Endodermal cell (in vitro differentiated cells): Measurements from ENCODE around the gene ANO1. TPM values are rescaled to one million over a fixed set of nuclear protein-coding genes. Genes with fewer than 3 reads are reported as not detected.

Experiments
- DNase-seq: peaks from one replicate; pipeline ENCODE4 v3.0.0-alpha.2; 2017
- H3K27ac ChIP-seq: 2 replicates; pipeline ENCODE4 v1.5.1; 2013; ENCODE audit warnings: mild to moderate bottlenecking, low read depth, low read length, moderate library complexity
- H3K27me3 ChIP-seq: 2 replicates; pipeline ENCODE4 v1.6.1; 2013; ENCODE audit warnings: mild to moderate bottlenecking, low read length, moderate library complexity; ENCODE audit not compliant: insufficient read depth, control insufficient read depth, poor library complexity, severe bottlenecking
- H3K36me3 ChIP-seq: 2 replicates; pipeline ENCODE4 v1.7.0; 2013; ENCODE audit warnings: mild to moderate bottlenecking, low read length, moderate library complexity; ENCODE audit not compliant: control insufficient read depth, insufficient read depth
- H3K4me1 ChIP-seq: one replicate; pipeline ENCODE4 v1.7.0; 2013; ENCODE audit warnings: low read length; ENCODE audit not compliant: control insufficient read depth, insufficient read depth
- H3K4me3 ChIP-seq: 2 replicates; pipeline ENCODE4 v1.5.1; 2013; ENCODE audit warnings: mild to moderate bottlenecking, low read length, moderate library complexity
- H3K9ac ChIP-seq: 2 replicates; pipeline ENCODE4 v1.6.1; 2013; ENCODE audit warnings: mild to moderate bottlenecking, low read length, moderate library complexity; ENCODE audit not compliant: poor library complexity, severe bottlenecking; ENCODE audit errors: extremely low read depth
- H3K9me3 ChIP-seq: 2 replicates; pipeline ENCODE4 v1.6.1; 2013; ENCODE audit warnings: mild to moderate bottlenecking, low read length, moderate library complexity; ENCODE audit not compliant: control insufficient read depth
- H3K27ac Mint-ChIP-seq: 2 replicates; pipeline ENCODE4 v1.8.0; 2020; ENCODE audit warnings: mixed read lengths
- H3K27me3 Mint-ChIP-seq: 2 replicates; pipeline ENCODE4 v1.8.0; 2021; ENCODE audit warnings: mild to moderate bottlenecking, mixed read lengths; ENCODE audit not compliant: insufficient read depth
- H3K36me3 Mint-ChIP-seq: 2 replicates; pipeline ENCODE4 v1.8.0; 2020; ENCODE audit warnings: low read depth, mixed read lengths
- H3K4me1 Mint-ChIP-seq: 2 replicates; pipeline ENCODE4 v1.8.0; 2020; ENCODE audit warnings: mixed read lengths
- H3K4me3 Mint-ChIP-seq: 2 replicates; pipeline ENCODE4 v1.8.0; 2020; ENCODE audit warnings: mild to moderate bottlenecking, moderate library complexity, mixed read lengths
- H3K9me3 Mint-ChIP-seq: 2 replicates; pipeline ENCODE4 v1.8.0; 2020; ENCODE audit warnings: mild to moderate bottlenecking, mixed read lengths
- WGBS, 2 experiments: methylation state at CpG; one replicate each; pipeline versions ENCODE4 v1.1.5 to v1.1.7; 2013; ENCODE audit warnings: missing lambda C conversion rate in 2 of 2, mixed read lengths in 1 of 2; ENCODE audit not compliant: insufficient coverage in 1 of 2, insufficient read length in 1 of 2; 5-methylcytosine and 5-hydroxymethylcytosine counted together
- total RNA-seq, 2 donors: library from RNA; stranded (reverse); fragmentation: NEBNext Ultra II Directional in 1 of 2; extraction: Animal tissue kit (Norgen Biotek cat#: 25700) in 1 of 2; gene quantifications; 2 replicates in 1 of 2; 3 replicates in 1 of 2; pipeline ENCODE4 v1.2.1, GENCODE V29; 2021
- TF ChIP-seq, protein P1 (sequence below): fragments of 200-600 bp; sonication (generic); conservative IDR thresholded peaks from 2 replicates; pipeline ENCODE4 v1.5.0; 2021; ENCODE audit warnings: antibody characterized with exemption, mild to moderate bottlenecking

ANO1 gene
- total RNA-seq, 2 donors from 2014 or later, result 3.0 to 7.7 TPM

DNA sequence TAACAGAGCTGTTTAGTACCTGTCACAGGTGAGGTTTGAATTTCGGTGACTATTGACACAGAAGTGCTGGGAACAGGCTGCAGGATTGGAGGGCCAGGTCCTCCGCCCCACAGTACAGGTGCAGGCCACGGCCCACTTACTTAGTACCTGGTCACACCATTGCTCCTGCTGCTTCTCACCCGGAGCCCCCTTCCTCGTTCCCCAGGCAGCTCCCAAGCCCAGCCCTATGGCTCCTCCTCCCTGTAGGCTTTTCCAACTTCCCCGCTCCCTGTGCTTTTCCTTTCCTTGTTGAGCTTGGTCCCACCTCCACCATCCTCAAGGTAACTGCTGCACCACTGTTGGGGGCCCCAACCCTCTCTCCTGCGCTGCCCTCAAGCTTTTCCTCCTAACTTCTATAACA, 27.9 kb upstream of the ANO1 start:
- Mint-ChIP-seq H3K9me3 (no peaks in the 10 kb centered on the region), H3K27me3 (peaks cover 15% of the 10 kb centered on the region), H3K27ac (no peak overlapping the region), H3K4me3 (no peak overlapping the region), H3K4me1 (no peaks in the 10 kb centered on the region), H3K36me3 (no peaks in the 10 kb centered on the region)
- Histone ChIP-seq H3K27me3 (no peaks in the 10 kb centered on the region), H3K27ac (no peak overlapping the region), H3K4me1 (no peaks in the 10 kb centered on the region), H3K4me3 (no peak overlapping the region), H3K9ac (no peak overlapping the region), H3K9me3 (no peaks in the 10 kb centered on the region), H3K36me3 (no peaks in the 10 kb centered on the region)
- WGBS, 2 experiments, result 80 to 83% methylated on average over 5 to 7 of the region's 7 CpGs
- TF ChIP-seq, protein P1, sequence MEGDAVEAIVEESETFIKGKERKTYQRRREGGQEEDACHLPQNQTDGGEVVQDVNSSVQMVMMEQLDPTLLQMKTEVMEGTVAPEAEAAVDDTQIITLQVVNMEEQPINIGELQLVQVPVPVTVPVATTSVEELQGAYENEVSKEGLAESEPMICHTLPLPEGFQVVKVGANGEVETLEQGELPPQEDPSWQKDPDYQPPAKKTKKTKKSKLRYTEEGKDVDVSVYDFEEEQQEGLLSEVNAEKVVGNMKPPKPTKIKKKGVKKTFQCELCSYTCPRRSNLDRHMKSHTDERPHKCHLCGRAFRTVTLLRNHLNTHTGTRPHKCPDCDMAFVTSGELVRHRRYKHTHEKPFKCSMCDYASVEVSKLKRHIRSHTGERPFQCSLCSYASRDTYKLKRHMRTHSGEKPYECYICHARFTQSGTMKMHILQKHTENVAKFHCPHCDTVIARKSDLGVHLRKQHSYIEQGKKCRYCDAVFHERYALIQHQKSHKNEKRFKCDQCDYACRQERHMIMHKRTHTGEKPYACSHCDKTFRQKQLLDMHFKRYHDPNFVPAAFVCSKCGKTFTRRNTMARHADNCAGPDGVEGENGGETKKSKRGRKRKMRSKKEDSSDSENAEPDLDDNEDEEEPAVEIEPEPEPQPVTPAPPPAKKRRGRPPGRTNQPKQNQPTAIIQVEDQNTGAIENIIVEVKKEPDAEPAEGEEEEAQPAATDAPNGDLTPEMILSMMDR, result no peak
- DNase-seq, result no peak

DNA sequence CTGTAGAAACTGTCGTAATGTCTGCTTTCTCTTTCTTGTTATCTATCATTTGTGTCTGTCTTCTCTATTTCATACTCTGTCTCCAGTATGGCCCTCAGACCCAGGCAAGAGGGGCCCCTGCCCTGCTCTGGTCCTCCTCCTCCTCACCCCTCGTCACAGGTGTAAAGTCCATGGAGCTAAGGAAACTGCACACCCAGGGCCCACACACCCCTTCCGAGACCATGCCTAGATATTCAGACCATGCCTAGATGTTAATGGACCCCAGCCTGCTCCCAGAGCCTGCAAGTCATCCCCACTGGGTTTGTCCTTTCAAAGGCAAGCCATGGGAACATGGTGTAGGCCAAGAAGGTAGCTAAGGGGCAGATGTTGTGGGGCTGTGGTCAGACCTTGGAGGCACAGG, 24.1 kb upstream of the ANO1 start:
- 91 to 93% methylated on average over 3 of the region's 3 CpGs for WGBS, 2 experiments
- H3K27ac ChIP-seq, result no peak overlapping the region
- no peak overlapping the region for H3K4me3 Mint-ChIP-seq
- H3K27me3 ChIP-seq, result no peaks in the 10 kb centered on the region
- H3K36me3 Mint-ChIP-seq, result no peaks in the 10 kb centered on the region
- H3K9me3 ChIP-seq, result no peaks in the 10 kb centered on the region
- H3K27me3 Mint-ChIP-seq, result peaks cover 5% of the 10 kb centered on the region
- TF ChIP-seq, protein P1, result no peak
- no peaks in the 10 kb centered on the region for H3K4me1 Mint-ChIP-seq
- DNase-seq, result no peak
- H3K9me3 Mint-ChIP-seq, result peaks cover 14% of the 10 kb centered on the region
- no peaks in the 10 kb centered on the region for H3K36me3 ChIP-seq
- H3K4me1 ChIP-seq, result no peaks in the 10 kb centered on the region
- H3K4me3 ChIP-seq, result no peak overlapping the region
- H3K9ac ChIP-seq, result no peak overlapping the region
- H3K27ac Mint-ChIP-seq, result no peak overlapping the region

DNA sequence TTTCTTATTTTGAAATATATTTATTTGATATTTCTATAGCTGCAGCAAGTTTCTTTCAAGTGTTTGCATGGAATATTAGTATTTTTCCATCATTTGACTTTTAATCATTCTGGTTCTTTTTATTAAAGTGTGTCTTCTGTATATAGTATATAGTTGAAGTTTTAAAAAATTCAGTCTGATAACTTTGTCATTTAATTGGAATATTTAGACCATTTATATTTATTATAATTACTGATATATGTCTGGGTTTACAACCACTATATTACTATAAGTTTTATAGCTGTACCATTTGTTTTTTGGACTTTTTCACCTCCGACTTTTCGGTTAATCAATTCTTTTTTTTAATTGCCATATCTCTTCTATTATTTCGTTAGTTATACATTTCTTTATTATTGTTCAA, 22.7 kb upstream of the ANO1 start:
- no peak overlapping the region for H3K9ac ChIP-seq
- no peaks in the 10 kb centered on the region for H3K36me3 ChIP-seq
- no peak for DNase-seq
- H3K9me3 Mint-ChIP-seq, result peaks cover 14% of the 10 kb centered on the region
- no peak overlapping the region for H3K27ac ChIP-seq
- WGBS, 2 experiments, result no CpG with 5 or more reads among the region's 3 CpGs
- H3K36me3 Mint-ChIP-seq, result no peaks in the 10 kb centered on the region
- H3K4me1 Mint-ChIP-seq, result no peaks in the 10 kb centered on the region
- TF ChIP-seq, protein P1, result no peak
- no peaks in the 10 kb centered on the region for H3K27me3 ChIP-seq
- no peaks in the 10 kb centered on the region for H3K4me1 ChIP-seq
- H3K27me3 Mint-ChIP-seq, result peaks cover 3% of the 10 kb centered on the region
- no peak overlapping the region for H3K27ac Mint-ChIP-seq
- H3K9me3 ChIP-seq, result no peaks in the 10 kb centered on the region
- no peak overlapping the region for H3K4me3 Mint-ChIP-seq
- H3K4me3 ChIP-seq, result no peak overlapping the region
